GM12864 (cell line): Measurements from ENCODE around the gene EIF4G3.
"Not testable (repeated sequence)": the region's sequence is repeated elsewhere in the genome, so short reads cannot be mapped to it uniquely, and the experiment has no call there.

Source experiments
- DNase-seq: peaks from one replicate; pipeline ENCODE4 v3.0.0-alpha.2; 2011; ENCODE audit warnings: low read depth
- H3K4me3 ChIP-seq: 2 replicates; pipeline ENCODE4 v1.5.1; 2011; ENCODE audit warnings: mild to moderate bottlenecking, low read depth, low read length, control low read depth
- TF ChIP-seq, protein P1 (sequence below): IDR thresholded peaks from 2 replicates; pipeline ENCODE4 v1.5.1; 2011; ENCODE audit warnings: low read depth, mild to moderate bottlenecking, moderate library complexity, low read length, control low read depth, inconsistent platforms; ENCODE audit errors: missing control alignments

The EIF4G3 gene

DNA sequence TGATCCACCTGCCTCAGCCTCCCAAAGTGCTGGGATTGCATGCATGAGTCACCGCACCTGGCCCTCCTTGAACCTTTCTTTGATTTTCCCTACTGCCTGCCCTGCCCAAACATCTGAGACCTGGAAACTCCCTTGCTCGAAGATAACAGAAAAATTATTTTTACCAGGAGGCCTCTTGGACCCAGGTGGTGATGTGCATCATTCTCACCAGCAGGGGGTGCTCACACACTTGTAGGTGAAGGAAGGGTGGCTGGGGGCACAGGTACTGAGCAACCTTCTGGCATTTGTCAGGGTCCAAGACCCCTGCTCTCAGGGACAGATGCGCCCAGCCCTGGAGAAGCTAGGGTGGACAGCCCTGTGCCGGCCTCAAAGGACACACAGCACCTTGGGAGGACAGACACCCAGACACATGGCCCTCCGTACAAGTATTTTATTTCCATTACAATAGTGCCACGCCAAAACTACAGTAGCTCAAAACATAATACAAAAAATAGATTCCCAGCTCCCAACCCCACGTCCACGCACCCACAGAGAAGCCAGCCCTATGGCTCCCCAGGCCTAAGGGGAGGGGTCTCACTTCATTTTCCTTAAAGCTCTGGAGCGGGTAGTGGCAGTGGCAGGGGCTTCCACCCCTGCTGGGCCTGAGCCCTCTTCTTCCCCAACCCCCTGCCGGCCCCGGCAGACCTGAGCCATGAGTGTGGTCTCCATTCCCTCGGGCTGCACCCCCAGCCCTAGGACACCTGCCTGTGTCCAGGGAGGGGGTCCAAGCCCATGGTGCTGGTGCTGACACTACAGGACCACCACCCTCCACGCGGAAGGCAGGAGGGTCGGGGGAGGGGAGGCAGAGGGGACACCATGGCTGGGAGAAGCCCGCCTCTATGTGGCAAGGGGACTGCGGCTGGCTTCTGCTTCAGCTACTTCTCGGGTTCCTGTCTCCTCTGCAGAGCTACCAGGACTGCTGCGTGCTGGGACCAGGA, 40.4 kb upstream of the EIF4G3 start:
- DNase-seq, result peak; percentile 24
- no peak overlapping the region for H3K4me3 ChIP-seq
- TF ChIP-seq, protein P1, sequence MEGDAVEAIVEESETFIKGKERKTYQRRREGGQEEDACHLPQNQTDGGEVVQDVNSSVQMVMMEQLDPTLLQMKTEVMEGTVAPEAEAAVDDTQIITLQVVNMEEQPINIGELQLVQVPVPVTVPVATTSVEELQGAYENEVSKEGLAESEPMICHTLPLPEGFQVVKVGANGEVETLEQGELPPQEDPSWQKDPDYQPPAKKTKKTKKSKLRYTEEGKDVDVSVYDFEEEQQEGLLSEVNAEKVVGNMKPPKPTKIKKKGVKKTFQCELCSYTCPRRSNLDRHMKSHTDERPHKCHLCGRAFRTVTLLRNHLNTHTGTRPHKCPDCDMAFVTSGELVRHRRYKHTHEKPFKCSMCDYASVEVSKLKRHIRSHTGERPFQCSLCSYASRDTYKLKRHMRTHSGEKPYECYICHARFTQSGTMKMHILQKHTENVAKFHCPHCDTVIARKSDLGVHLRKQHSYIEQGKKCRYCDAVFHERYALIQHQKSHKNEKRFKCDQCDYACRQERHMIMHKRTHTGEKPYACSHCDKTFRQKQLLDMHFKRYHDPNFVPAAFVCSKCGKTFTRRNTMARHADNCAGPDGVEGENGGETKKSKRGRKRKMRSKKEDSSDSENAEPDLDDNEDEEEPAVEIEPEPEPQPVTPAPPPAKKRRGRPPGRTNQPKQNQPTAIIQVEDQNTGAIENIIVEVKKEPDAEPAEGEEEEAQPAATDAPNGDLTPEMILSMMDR, result peak; percentile 78

DNA sequence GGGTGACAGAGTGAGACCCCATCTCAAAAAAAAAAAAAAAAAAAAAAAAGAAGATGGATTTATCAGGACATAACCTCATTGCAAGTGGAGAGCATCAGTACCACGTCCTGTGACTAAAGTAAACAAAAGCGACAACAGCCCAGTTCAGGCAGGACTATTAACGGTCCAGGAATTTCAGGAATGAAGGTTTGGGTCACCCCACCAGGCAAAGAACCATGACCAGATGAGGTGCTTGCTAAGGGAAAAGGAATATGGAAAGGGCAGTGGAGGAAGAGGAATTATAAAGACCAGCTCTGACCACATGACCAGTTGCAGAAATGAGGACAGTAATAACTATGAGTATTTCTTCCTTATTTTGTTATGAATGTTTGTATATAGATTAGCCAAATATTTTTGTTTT, 35.4 kb upstream of the EIF4G3 start:
- TF ChIP-seq, protein P1, result no peak
- H3K4me3 ChIP-seq, result no peak overlapping the region
- DNase-seq, result no peak

DNA sequence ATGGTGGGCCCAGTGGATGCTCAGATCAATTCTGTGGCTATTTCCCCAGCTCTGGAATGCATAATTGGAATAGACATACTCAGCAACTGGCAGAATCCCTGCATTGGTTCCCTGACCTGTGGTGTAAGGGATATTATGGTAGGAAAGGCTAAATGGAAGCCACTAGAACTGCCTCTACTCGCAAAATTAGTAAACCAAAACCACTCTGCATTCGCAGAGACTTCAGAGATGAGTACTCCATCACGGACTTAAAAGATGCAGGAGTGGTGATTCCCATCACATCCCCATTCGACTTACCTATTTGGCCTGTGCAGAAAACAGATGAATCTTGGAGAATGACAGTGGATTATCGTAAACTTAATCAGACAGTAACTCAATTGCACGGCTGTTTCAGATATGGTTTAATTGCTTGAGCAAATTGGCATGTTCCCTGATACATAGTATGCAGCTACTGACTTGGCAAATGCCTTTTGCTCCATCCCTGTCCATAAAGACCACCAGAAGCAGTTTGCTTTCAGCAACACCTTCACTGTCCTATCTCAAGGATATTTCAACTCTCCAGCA, 31.5 kb upstream of the EIF4G3 start:
- DNase-seq, H3K4me3 ChIP-seq: not testable (repeated sequence)

DNA sequence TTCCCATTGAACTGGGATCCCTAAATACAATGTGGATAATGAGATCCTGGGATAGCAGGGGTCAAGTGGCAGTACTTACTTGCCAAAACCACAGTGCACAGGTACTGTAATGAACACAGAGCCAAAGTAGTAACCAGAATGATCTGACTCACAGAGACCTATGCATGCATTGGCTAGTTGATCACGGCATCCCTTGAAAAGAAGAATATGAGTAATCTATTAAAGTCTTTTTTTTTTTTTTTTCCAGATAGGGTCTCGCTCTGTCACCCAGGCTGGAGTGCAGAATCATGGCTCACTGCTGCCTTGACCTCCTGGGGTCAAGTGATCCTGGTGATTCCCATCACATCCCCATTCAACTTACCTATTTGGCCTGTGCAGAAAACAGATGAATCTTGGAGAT, 29.4 kb upstream of the EIF4G3 start:
- no peak overlapping the region for H3K4me3 ChIP-seq
- TF ChIP-seq, protein P1, result no peak
- no peak for DNase-seq

DNA sequence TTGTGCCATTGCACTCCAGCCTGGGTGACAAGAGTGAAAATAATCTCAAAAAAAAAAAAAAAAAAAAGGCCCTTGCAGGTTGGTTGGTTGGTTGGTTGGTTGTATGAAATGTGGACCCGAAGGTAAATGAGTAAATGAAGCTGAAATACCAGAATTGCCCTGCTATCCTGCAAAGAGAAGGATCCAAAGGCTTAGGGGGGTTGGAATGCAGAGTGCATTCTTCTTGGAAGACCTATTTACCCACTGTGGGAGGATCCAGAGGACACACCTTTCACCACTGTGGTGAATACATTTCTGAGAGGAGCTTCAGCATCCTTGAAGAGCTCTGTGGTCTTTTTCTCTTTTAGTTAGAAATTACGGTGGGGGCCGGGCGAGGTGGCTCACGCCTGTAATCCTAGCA, 28.7 kb upstream of the EIF4G3 start:
- TF ChIP-seq, protein P1, result no peak
- no peak overlapping the region for H3K4me3 ChIP-seq
- no peak for DNase-seq

DNA sequence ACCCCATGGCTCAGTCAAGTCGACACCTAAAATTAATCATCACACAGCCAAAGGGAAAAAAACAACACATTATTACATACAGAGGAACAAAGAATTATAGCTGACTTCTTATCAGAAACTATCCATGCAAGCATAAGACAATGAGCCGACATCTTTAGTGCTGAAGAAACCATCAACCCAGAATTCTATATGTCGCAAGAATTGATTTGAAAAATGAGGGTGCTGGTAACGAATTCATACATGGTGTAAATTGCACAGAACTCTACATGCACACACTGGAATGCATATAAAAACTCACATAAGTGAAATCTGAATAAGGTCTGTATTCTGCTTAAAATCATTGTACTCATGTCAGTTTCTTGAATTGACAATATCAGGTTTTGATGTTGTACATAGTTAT, 25.0 kb upstream of the EIF4G3 start:
- DNase-seq, result no peak
- TF ChIP-seq, protein P1, result no peak

DNA sequence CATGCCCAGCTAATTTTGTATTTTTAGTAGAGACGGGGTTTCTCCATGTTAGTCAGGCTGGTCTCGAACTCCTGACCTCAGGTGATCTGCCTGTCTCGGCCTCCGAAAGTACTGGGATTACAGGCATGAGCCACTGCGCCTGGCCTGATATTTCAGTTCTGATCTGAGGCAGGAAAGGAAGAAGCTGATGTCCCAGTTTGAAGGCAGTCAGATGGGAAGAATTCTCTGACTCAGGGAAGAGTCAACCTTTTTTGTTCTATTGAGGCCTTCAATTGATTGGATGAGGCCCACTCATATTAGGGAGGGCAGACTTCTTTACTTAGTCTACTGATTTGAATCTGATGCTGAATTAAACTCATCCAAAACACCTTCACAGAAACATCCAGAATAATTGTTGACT, 24.5 kb upstream of the EIF4G3 start:
- H3K4me3 ChIP-seq, DNase-seq: not testable (repeated sequence)

More for the DNA sequence above, 25.0 kb upstream of the EIF4G3 start:
- H3K4me3 ChIP-seq, result no peak overlapping the region

DNA sequence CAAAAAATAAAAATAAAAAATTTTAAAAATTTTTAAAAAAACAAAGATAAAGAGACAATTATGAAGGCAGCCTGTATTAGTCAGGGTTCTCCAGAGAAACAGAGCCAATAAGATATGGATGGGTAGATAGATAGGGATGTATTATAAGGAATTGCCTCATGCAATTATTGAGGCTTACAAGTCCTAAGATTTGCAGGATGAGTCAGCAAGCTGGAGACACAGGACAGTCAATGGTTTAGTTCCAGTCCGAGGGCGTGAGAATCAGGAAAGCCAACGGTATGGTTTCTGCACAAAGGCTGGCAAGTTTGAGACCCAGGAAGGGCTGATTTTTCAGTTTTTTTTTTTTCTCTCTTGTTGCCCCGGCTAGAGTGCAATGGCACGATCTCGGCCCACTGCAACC, 24.1 kb upstream of the EIF4G3 start:
- no peak overlapping the region for H3K4me3 ChIP-seq
- DNase-seq, result no peak
- TF ChIP-seq, protein P1, result no peak
